ENCODE results near the gene HBS1L.

GRCh38 chr6:134945045-134945444 is 109.6 kb downstream of the HBS1L start:
- no peak for TF ChIP-seq CTCF (conservative IDR thresholded peaks at IDR 0.05; ENCODE audit: low read length)
- TF ChIP-seq EZH2phosphoT487 (IDR thresholded peaks at IDR 0.05; ENCODE audit: borderline replicate concordance, low read depth, low read length) = no peak
